Stimulated activated CD8-positive, alpha-beta memory T cell treated with anti-CD3 and anti-CD28 coated beads, Interleukin-7, amount 100 ng/mL, for 4 hours (primary cell): Measurements from ENCODE around the gene BRF1.
"Not testable (repeated sequence)": the region's sequence is repeated elsewhere in the genome, so short reads cannot be mapped to it uniquely, and the experiment has no call there.

Source experiments
- DNase-seq, 2 donors: peaks; one replicate each; pipeline ENCODE4 v3.0.0-alpha.2; 2020; ENCODE audit warnings: low read depth in 2 of 2

The BRF1 gene

DNA sequence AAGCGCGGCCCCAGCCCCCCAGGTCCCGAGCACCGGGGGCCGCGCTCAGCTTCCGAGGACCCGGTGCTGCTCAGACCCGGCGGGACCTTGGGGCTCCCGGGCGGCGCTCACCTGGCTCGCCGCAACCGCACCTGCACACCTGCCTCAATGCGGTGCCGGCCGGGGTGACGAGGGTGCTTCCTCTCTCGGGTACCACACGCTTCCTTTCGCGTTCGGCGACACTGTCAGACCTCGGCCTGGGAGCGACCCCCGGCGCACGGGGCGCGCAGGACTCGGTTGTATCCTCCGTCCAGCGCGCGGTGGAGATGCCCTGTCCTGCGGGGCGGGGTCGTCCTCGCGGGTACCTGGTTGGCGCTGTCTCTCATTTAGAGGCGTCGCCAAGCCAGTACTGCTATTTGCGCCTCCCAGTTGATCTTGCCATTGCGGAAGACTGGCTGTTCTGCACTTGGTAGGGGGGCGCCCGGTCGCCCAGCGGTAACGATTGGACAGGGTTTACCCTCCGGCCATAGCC lies 14.5 kb upstream of the BRF1 start:
- DNase-seq = no peak

DNA sequence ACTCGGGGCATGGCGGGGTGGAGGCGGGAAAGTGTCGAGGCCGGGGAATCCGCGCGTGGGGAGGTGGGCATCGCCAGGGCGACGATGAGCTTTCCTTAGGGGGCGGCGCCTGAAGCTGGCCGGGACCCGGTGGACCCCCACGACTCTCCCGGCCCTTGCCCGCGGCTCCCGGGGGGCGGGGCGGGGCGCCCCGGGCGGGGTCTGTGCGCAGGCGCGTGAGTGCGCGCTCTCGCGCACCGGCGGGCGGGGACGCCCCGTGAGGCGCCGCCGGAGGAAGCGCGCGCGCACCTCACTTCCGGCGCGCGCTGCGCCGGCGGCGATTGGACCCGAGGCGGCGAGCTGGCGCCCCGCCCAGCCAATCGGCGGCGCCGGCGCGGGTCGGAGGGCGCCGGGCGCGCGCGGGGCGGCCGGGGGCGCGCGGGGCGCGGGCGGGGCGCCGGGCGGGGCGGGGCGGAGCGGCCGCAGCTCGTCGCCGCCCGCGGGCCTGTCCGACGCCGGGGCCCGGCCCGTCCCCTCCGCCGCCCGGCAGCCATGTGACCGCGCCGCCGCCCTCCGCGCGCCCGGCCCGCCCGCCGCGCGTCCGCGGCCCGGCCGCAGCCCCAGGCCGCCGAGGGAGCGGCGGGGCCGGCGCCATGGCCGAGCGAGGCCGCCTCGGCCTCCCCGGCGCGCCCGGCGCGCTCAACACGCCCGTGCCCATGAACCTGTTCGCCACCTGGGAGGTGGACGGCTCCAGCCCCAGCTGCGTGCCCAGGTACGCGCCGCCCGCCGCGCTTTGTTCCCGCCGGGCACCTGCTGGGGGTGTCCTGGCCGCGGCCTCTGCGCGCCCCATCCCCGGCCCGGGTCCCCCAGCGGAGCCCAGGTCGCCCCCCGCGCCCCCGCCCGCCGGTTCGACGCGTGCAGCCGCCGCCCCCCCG lies 13.7 kb upstream of the BRF1 start, which contains the start of gene PACS2:
Gene PACS2 (plus strand): TSS at position 462 of the 914 bp plus-strand sequence. CDS start 171 bp downstream, at position 633.
- DNase-seq = peak in 1 of 2 donors; percentile 77

DNA sequence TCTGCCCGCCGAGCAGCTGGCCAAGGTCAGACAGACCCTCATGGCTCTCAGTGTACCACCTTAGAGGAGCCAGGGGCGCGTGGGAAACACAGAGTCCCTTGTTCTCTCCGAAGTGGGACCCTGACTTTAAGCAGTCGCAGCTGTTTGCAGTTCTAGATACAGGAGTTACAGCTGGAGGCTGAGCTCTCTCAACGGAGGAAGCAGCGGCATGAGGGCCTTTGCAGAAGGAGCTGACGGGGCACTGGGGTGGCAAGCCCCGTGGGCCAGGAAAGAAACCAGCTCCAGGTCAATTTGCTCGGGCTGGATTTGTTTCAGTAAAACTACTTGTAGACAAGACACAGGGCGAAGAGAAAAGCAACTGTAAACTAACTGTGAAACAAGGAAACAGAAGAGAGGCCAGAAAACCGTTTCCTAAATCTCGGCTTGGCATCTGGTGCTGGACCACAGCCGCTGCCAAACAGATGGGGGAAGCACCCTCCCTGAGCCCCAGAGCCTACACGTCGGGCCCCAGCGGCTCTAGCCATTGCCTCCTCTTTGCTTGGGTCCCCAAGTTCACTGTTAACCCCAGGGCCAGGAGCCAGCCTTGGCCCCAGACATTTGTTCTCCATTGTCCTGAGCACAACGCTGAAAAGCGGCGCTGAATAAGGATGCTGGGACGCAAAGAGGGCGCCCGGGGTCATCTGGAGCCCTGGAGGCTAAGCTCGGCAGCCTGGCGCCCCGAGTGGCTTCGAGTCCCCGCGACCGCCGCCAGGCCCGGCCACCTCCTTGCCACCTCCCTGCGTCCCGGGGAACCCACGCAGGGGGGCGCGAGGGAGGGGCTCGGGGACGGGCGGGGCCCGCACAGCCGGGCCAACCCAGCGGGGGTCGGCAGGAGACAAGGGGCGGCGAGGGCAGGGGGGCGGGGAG lies 12.8 kb upstream of the BRF1 start:
- peak in 1 of 2 donors; percentile 50 for DNase-seq

DNA sequence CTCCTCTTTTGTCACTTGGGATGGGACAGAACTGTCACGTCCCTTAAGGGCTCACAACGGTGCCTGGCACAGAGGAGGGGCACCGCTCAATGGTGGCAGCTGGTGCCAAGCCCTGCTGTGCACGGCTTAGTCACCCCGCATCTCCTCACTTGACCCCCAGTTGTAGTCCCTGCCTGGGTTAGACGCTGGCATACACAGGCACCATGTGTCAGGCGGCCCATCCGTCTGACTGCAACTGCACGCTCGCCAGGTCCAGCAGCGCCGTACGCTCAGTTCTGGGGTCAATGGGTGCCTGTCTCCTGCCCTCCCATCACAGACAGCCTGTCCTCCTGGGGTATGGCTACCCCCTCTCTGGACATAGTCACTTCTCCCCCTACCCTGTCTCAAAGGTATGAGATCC lies 12.2 kb upstream of the BRF1 start:
- no peak for DNase-seq

DNA sequence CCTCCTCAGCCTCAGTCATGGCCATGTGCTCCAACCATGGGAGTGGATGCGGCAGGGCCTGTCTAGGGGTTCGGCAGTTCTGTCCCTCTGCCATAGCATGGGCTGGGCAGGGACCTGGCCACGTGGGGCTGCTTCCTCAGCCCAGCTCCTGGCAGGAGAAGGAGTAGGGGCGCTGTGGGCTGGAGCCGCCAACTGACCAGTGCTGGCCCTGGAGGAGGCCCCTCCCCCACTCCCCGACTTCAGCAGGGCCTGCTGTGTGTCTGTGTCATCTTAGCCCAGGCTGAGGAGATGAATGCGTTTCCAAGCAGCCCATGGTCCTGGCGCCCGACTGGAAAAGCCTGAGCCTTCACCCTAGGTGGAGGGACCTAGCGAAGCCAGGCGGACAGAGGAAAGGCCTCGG lies 11.0 kb upstream of the BRF1 start:
- no peak for DNase-seq

DNA sequence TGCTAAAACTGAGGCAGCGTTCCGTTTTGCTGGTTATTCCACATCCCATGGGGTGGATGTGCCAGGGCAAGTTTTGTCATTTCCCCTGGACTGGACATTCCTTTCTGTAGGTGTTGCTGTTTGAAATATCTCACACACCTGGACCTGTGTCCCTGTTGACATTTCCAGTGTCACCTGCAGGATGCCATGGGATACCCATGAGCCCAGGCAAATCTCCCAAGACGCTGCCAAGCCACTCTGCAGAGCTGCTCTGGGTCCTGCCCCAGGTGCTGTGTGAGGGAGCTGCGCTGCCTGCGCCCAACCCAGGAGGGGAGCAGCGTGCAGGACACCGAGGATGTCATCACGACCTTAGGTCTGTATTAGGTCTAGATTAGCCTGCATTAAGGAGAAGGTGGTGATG lies 8.6 kb upstream of the BRF1 start:
- no peak for DNase-seq

DNA sequence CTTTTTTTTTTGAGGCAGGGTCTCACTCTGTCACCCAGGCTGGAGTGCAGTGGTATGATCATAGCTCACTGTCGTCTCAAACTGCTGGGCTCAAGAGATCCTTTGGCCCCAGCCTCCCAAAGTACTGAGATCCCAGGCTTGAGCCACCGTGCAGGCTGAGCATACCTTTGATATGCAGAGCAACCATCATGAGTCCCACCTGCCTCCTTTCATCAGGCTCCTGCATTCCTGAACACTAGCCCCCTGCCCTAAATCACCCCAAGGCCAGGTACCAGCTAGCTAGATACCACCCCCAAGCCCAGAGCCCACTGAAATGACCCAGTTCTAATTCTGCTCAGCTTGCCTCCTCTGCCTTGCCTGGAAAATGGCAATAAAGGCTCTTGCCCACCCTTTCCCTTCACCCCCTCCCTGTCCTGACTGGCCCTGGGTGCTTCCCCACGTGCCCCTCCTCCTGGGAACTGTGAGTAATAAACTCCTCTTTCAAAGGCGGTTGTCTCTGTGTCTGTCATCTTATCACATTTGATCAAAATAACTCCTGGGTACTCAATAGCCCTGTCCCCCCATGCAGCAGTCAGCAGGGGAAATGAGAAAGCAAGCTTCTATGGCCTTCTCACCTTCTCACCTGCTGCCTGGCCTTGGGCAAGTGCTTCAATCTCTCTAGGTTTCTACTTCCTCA lies 6.4 kb upstream of the BRF1 start:
- DNase-seq = no peak

DNA sequence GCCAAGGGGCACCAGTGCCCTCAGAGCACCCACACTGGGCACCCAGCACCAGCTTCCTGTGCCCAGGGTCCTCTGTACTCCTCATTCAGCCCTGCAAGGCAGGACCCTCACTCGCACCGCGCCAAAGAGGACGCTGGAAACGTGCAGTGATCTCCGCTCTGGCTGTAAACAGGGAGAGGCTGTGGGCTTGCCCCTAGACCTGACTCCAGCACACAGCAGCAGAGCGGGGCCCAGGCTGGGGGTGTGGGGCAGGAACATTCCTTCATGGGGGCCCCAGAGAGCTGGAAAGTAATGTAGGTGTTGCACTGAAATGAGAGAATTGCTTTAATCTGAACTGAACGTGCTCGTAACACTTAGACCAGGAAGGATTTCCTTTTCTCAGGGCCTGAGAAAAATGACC lies 5.0 kb upstream of the BRF1 start:
- DNase-seq = no peak

DNA sequence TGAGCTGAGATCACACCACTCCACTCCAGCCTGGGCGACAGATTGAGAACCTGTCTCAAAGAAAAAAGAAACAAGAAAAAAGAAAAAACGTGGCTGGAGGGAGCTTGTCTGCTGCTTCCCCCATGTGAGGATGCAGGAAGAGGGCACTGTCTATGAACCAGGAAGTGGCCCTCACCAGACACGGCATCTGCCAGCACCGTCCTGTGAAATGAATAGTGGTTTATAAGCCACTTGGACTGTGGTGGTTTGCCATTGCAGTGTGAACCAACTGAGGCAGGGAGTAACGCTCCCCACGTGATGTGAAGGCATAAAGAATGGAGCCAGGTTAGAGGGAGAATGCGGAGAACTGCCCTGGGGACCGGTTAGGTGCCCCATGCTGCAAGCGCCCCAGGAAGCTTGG lies 4.5 kb upstream of the BRF1 start:
- no peak for DNase-seq

DNA sequence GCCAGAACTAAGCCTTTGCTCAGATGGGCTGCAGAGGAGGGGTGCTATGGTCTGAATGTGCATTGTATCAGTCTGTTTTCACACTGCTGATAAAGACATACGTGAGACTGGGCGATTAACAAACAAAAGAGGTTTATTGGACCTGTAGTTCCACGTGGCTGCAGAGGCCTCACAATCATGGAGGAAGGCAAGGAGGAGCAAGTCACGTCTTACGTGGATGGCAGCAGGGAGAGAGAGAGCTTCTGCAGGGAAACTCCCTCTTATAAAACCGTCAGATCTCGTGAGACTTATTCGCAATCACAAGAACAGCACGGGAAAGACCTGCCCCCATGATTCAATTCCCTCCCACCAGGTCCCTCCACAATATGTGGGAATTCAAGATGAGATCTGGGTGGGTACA lies 3.8 kb upstream of the BRF1 start:
- DNase-seq = no peak

DNA sequence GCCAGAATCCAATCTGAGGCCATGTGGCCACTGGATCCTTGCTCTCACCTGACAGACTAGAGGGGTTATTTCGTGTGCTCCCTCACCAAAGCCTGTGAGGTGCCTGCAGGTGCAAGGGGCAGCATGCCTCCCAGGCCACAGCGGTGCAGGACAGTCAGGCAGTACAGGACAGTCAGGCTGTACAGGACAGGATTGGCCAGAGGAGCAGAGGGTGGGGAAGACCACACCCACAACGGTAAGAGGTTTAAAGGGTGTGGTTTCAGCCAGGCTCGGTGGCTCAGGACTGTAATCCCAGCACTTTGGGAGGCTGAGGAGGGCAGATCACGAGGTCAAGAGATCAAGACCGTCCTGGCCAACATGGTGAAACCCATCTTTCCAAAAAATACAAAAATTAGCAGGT lies 3.1 kb upstream of the BRF1 start:
- DNase-seq = no peak

DNA sequence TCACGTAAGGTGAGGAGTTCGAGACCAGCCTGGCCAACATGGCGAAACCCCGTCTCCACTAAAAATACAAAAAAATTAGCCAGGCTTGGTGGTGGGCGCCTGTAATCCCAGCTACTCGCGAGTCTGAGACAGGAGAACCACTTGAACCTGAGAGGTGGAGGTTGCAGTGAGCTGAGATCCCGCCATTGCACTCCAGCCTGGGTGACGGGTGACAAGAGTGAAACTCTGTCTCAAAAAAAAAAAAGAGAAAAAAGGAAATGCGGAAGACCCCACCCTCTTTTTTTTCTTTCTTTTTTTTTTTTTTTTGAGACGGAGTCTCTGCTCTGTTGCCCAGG lies 1.1 kb upstream of the BRF1 start:
- DNase-seq = not testable (repeated sequence)

DNA sequence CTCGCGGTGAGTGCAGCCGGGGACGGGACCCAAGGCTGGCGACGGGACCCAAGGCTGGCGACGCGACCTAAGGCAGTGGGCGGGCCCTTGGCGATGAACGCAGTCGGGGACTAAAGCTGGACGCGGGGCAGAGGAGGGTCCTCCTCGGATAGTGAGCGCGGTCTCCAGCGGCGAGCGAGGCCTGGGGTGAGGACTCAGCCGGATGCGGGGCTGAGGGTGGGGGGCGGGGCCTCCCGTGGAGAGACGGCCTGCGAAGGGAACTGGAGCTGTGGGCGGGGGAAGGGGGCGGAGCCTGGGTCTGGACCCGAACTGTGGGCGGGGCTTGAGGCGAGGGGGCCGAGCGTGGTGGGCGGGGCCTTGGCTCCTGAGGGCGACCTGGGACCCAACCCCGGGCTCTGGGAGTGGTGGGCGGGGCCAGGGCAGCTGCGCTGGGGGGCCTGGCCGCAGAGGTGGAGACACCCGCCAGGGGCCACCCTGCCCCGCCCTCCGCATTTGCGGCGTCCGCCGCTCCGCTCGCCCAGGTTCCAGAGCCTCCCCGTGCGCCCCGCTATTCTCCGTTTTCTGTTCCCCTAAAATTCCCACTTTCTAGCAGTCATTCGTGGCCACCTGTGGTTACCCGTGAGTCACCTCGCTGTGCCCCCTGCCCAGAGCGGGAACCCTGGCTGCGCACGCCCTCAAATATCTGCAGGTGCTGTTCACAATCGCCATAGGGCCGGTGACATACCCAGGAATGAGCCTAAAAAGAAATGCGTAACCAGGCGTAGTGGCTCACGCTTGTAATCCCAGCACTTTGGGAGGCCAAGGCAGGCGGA lies 508 bp upstream of the BRF1 start:
- DNase-seq = peak; percentile 96 to 99

DNA sequence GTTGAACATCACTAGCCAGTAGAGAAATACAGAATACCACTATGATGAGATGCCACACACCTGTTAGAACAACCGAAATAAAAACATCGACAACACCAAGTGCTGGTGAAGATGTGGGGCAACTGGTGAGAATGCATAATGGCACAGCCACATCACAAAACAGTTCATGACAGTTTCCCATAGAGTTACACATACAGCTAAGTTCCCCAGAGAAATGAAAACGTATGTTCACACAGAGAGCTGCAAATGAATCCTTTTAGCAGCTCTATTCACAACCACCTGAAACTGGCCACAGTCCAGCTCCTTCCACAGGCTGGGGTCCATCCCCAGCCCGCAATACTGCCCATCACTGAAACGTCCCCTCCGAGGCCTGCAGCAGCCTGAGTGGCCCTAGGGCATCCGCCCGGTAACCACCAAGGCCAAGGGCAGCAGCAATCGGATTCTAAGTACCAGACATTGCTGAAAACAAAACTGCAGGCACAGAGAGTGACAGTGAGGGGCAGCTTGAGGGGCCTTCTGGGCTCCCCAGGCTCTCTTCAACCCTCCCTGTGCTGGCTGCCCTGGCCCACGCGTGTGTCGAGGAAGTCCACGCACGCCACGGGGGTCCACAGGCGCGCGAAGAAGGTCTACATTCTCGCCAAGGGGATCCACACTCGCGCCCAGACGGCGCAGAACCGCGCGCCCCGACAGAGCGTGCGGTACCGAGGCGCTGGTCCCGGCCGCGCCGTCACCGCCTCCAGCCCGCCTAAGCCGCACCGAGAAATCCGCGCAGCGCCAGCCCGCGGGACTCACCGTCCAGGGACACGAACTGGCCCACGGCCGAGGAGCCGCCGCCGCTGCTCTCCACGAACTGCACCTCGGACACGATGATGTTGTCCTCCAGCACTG lies 903 bp downstream of the BRF1 start:
- no peak for DNase-seq

DNA sequence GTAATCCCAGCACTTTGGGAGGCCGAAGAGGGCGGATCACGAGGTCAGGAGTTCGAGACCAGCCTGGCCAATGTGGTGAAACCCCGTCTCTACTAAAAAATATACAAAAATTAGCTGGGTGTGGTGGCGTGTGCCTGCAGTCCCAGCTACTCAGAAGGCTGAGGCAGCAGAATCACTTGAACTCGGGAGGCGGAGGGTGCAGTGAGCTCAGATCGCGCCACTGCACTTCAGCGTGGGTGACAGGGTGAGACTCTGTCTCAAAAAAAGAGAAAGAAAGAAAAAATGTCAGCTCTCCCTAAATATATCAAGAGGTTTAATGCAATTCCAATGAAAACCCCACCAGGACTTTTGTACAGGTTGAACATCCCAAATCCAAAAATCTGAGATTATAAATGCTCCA lies 3.5 kb downstream of the BRF1 start:
- DNase-seq = not testable (repeated sequence)

DNA sequence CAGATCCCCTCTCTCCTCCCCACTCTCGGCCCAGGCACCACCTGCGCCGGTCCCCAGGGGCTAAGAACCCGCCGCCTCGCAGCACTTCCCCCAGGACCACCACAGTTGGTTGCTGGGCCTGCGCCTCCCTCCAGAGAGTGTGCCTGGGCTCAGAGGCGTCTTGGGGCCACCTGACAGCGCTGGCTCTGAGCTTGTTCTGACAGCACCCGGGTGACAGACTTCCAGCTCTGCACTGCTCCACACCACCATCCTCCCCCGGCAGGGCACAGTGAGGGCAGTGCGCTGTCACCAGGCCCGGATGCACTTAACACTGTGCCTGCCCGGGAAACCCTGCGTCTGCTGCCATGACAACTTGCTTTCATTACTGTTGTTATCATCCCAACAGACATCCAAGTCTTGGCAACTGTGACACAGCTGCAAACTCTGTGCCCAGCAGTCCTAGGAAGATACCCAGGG lies 6.6 kb downstream of the BRF1 start:
- DNase-seq = peak in 1 of 2 donors; percentile 48

DNA sequence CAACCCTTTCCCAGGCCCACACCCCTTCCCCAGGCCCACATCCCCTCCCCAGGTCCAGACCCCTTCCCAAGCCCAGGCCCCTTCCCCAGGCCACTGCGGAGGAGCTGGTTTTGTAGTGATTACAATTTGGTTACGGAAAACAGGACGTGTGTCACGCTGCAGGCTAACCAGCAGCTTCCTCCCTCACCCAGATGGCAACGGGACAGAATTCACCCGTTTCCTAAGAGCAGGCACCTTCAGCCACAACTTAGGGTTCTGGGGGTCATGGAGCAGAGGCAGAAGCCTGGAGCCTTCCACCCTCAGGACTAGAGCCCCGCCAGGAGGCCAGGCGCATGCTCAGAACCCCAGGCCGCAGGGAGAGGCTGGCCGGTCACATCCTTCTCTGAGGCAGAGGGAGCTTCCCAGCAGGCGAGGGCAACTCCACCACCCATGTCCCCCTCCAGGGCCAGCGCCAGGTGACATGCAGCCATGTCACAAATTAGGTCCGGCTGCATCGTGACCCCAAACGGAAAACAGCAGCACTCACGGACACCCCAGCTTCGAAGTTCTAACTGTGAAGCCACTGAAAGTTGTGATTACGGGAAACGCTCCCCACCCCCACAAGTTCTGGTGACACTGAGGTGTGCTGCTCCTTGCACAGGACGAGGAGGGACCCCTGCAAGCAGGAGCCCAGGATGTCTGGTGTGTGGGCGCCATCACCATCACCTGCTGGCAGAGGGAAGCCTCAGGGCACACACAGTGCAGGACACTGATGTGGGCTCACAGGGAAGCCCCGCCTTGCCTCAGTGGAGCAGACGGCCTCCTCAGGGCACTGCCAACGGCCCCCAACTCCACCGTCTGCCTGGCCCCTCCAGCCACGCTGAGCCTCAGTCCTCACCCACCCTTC lies 7.7 kb downstream of the BRF1 start:
- no peak for DNase-seq

DNA sequence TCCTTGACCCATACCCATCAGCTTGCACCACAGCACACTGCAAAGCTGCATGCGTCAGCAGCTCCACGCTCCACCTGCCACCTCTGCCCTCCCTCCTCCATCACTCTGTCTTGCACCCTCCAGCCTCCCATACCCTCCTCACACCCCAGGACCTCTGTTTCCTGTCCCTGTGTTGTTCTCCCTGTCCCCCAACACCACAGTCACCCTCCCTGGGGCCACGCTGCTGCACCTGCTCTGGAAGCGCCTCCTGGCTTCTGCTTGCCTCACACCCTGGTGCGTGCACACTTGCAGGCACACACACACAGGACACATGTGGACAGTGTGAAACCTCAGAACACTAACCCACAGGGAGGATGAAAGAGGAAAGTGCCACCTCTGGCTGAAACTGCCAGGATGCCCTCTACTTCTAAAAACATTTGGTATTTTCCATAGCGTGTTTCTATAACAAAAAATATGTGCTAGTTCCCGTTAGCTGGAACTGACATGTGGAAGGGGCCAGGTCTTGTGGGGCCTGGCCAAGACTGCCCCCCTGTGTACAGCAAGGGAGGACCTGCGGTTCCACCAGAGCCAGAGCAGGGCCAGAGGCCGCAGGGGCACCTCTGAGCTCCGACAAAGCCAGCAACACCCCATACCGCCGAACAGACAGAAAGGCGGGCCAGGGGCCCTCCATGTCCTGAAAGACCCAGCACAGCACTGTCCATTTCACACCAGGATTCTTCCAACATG lies 10.0 kb downstream of the BRF1 start:
- DNase-seq = peak in 1 of 2 donors; percentile 34
